HG03457 (cell line): ENCODE measurements around the gene CLHC1.
"Not testable (repeated sequence)": the region's sequence is repeated elsewhere in the genome, so short reads cannot be mapped to it uniquely, and the experiment has no call there.

ENCODE experiments used
- ATAC-seq: cut with Tn5 transposase; IDR thresholded peaks from one replicate; pipeline ENCODE4 v1.9.1; 2021; ENCODE audit warnings: moderate number of reproducible peaks; ENCODE audit not compliant: unreplicated experiment

The CLHC1 gene

DNA sequence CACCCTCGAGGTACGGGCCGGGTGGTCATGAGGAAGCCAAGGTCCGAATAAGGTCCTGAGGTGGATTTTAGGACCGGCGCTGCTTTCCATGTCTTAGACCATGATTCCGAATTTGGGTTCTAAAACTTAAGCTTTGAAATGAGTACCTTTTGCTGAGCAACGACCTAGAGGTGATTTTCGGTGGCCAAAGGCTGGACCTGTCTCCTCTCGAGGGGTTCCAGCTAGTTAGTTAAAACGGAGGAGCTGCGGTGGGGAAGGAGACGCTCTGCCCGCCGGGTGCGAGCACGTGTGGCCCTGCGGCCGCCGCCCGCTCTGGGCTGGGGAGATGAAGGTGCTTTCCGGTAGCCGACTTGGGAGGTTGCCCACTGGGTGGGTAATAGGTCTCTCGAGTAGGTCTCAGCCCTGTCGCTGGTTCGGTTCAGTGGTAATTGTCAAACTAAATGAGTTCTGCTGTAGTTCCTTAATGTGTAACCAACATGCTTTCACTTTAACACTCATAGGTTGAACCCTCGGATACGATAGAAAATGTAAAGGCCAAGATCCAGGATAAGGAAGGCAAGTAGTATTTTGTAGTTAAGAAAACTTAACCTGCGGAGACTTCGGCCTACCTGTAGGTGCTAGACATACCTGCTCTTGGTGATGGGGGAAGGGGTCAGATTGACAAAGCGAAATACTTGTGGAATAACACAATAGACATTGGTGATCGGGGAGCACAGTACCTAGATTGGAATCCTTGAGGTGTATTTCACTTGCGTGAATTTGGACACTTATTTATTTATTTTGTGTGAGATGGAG is 967 bp upstream of the CLHC1 start:
- ATAC-seq = peak; percentile 32

DNA sequence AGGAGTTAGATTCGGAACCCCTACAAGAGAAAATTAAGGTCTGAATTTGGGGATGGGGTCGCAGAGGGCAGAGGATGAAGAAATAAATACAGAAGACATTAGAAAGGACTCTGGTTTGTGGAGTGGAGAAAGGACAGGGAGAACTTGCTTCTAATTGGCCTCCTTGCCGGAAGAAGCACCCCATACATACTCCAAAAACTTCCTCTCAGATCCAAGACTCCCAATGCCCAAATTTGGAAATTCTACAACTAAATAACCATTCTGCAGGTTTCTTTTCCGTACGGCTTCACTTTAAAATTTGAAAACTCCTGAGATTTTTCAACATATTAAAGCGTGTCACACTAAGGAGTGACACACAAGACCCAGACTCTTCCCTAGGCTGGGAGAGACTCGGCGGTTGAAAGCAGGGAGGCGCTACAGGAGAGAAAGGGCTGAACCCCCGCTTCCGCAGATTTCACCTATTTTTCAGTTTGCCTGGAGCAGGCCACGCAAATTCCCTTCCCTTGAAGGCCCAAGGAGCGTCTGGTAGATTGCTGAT is 478 bp downstream of the CLHC1 start:
- ATAC-seq = no peak

GRCh38 chr2:55230551-55230950 is 1.5 kb downstream of the CLHC1 start:
- ATAC-seq = no peak

- ATAC-seq = no peak
These were observed 2.9 kb downstream of the CLHC1 start for GRCh38 chr2:55229221-55229620.

- no peak for ATAC-seq
These were observed 3.9 kb downstream of the CLHC1 start for GRCh38 chr2:55228226-55228563.

- not testable (repeated sequence) for ATAC-seq
These were observed 4.5 kb downstream of the CLHC1 start for GRCh38 chr2:55227437-55228225.

GRCh38 chr2:55225481-55226020 is 6.5 kb downstream of the CLHC1 start:
- no peak for ATAC-seq

GRCh38 chr2:55224761-55225261 is 7.3 kb downstream of the CLHC1 start:
- ATAC-seq = no peak

- no peak for ATAC-seq
These were observed 7.9 kb downstream of the CLHC1 start for GRCh38 chr2:55223958-55224760.

DNA sequence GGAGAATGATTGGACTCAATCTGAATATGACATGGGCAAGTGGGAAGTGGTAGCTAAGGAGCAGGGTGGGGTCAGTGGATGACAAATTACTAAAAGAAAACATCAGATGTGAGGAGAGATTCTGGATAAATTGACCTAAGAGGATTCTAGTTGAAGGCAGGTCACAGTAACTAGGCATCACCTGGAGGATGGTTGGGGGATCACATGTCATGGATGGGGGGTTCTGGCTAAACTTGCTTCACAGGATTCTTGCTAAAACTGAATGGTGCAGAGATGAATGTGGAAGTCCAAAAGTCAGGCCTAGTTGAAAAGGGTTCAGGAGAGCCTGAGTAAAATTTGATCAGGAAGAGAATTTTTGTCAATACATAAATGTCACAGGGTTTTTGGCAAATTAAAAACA is 18.3 kb downstream of the CLHC1 start:
- no peak for ATAC-seq

DNA sequence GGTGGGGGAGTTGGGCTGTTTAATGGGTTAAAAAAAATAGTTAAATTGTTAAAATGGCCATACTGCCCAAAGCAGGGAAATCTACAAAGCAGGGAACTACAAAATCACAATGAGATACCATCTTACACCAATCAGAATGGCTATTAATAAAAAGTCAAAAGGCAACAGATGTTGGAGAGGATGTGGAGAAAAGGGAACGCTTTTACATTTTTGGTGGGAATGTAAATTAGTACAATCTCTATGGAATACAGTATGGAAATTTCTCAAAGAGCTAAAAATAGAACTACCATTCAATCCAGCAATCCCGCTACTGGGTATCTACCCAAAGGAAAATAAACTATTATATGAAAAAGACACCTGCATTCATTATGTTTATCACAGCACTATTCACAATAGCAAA is 27.1 kb downstream of the CLHC1 start:
- no peak for ATAC-seq

GRCh38 chr2:55204536-55204935 is 27.6 kb downstream of the CLHC1 start:
- no peak for ATAC-seq

DNA sequence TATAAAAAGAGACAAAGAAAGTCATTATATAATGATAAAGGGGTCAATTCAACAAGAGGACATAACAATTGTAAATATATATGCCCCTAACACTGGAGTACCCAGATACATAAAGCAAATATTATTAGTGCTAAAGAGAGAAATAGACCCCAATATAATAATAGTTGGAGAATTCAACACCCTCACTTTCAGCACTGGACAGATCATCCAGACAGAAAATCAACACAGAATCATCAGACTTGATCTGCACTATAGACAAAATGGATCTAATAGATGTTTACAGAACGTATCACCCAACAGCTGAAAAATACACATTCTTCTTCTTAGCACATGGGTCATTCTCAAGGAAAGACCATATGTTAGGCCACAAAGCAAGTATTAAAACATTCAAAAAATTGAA is 31.7 kb downstream of the CLHC1 start:
- no peak for ATAC-seq

- no peak for ATAC-seq
These were observed 35.6 kb downstream of the CLHC1 start for GRCh38 chr2:55196526-55196925.

DNA sequence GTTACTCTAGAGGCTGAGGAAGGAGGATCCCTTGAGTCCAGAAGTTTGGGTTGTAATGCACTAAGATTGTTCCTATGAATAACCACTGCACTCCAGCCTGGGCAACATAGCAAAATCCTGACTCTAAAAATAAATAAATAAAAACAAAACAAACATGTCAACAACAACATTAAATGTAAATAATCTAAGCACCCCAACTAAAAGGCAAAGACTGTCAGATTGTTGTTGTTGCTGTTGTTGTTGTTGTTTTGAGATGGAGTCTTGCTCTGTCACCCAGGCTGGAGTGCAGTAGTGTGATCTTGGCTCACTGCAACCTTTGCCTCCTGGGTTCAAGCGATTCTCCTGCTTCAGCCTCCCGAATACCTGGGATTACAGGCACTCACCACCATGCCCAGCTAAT is 40.2 kb downstream of the CLHC1 start:
- not testable (repeated sequence) for ATAC-seq

DNA sequence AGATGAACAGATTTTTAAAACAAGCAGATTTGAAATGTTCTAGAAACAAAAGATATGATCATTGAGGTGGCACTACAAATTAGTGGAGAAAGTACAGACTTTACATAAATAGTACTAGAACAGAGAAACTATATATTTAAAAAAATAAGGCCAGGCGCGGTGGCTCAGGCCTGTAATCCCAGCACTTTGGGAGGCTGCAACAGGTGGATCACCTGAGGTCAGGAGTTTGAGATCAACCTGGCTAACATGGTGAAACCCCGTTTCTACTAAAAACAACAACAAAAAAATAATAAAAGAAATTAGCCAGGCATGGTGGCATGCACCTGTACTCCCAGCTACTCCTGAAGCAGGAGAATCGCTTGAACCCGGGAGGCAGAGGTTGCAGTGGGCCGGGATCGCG is 45.3 kb downstream of the CLHC1 start:
- ATAC-seq = not testable (repeated sequence)

DNA sequence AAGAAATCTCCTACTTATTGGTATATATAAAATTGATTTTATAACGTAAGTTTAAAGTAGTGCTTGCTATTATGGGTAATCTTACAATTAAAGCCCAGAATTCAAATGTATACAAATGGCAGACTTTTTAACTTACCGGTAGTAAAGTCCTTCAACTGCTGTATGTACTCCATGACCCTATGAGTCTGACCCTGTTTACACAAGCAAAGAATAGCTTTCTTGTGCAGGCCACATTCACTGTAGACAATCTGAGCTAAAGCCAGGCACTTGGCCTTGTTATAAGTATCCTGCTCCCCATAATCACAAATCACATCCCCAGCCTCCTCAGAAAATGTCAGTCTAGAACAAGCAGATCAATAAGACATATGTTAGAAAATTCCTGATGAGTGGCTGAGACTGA is 51.7 kb downstream of the CLHC1 start:
- ATAC-seq = no peak

DNA sequence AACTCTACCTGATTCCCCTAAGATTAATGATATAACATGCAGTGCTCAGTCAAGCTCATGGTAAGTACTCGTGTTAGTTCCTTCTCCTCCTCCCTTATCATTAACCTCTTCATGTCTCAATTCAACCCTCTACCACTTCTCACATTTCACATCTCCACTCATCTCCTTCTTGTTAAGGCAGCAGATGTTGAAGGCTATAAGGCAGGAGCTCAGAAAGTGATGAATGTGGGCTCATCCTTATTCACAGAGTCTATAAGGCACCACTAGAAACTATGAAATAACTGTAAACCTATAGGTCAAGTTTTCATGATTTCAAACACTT is 56.0 kb downstream of the CLHC1 start:
- no peak for ATAC-seq

DNA sequence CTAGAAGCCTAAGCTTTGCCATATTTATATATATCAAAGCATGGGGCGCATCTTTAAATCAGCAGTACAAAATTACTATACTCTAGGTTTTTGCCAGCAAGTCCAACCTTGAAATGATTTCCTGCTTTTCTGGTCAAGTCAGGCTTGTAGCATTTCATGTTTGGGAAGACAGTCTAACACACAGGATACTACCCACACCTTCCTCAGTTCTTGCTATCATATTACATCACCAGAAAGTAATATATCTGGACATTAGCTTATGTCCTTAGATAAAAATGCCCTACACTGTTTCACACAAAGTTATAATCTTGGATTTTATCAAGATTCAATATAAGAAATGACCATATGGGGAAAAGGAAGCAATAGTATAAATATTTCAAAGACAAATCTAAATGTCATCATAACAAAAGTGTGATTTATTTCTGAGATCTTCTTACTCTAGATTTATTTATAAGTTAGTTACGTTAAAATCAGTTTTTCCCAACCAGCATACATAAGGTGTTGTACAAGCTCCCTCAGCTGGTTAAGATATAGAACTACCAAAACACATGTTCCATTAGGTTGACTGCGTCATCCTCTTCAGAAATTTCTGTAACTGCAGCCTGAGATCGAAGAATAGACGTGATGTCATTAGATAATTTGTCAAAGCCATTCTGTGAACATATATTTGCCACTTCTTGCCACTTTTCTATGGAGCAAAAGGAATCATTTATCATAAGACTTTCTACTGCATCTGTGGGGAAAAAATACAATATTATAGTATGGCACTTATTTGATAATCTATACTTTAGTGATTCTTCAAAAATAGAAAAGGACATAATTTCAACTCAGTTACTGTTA is 56.6 kb downstream of the CLHC1 start:
- ATAC-seq = no peak

GRCh38 chr2:55173438-55174054 is 58.5 kb downstream of the CLHC1 start:
- ATAC-seq = no peak
